Measurements from ENCODE around the gene EPAS1.

EPAS1 gene

DNA sequence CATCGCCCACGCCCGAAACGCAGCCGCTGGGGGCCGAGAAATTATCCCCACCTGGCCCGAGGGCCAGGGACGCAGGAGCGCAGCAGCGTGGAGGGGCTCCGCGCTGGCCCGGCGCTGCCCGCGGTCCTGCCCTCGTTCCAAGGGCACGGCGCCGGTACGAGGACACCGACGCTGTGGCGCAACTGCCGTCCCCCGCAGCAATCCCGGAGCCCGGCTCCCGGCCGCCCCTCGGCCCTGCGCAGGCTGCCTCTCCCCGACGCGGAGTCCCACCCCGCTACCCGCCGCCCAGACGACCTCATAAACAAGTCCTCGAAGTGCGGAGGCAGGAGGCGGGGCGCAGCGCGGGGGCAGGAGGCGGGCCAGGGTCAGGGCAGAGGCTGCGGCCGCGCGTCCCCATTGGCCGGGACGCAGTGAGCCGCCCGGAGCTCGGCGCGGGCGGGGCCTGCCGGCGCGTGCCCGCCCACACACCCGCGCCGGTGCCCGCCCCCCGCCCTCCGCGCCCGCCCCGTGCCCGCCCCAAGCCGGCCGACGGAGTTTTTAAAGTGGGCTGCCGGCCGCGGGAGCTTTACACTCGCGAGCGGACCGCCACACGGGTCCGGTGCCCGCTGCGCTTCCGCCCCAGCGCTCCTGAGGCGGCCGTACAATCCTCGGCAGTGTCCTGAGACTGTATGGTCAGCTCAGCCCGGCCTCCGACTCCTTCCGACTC lies at the start of gene EPAS1:
Gene EPAS1, plus strand, starts transcription at position 568 of the 706 bp plus-strand sequence. CDS start 505 bp downstream, outside the sequence.
- Mint-ChIP-seq H3K9me3 (peaks cover 2% of the 10 kb centered on the region), H3K27me3 (ENCODE audit: low read depth) (peaks cover 90% of the 10 kb centered on the region), H3K4me3 (peak within 1 kb of the TSS; percentile 83 to 89 (median 85)), H3K27ac (no peak within 1 kb of the TSS), H3K4me1 (peaks cover 27% of the 10 kb centered on the region), H3K36me3 (ENCODE audit: low read depth) (no peaks in the 10 kb centered on the region)
- TF ChIP-seq, protein P1, sequence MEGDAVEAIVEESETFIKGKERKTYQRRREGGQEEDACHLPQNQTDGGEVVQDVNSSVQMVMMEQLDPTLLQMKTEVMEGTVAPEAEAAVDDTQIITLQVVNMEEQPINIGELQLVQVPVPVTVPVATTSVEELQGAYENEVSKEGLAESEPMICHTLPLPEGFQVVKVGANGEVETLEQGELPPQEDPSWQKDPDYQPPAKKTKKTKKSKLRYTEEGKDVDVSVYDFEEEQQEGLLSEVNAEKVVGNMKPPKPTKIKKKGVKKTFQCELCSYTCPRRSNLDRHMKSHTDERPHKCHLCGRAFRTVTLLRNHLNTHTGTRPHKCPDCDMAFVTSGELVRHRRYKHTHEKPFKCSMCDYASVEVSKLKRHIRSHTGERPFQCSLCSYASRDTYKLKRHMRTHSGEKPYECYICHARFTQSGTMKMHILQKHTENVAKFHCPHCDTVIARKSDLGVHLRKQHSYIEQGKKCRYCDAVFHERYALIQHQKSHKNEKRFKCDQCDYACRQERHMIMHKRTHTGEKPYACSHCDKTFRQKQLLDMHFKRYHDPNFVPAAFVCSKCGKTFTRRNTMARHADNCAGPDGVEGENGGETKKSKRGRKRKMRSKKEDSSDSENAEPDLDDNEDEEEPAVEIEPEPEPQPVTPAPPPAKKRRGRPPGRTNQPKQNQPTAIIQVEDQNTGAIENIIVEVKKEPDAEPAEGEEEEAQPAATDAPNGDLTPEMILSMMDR (IDR thresholded peaks at IDR 0.05; ENCODE audit: unreplicated experiment in 3 of 3) = no peak

DNA sequence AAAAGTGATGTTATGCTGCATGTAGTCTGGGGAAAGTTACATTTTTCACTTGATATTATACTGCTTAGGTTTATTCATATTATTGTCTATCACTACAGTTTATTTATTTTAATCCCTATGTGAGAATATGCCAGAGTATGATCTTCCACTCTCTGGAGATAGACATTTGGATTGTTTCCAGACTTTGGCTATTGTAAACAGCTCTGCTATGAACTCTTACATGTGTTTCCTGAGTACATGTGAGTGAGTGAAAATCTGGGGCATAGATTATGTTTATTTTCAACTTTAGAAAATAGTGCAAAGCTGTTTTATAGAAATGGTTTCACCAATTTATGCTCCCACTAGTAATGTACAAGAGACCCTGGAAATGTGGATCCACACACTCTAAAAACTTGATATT lies 49.0 kb upstream of the EPAS1 start:
- H3K36me3 Mint-ChIP-seq (ENCODE audit: low read depth) = no peaks in the 10 kb centered on the region
- H3K9me3 Mint-ChIP-seq = peaks cover 10% of the 10 kb centered on the region
- no peak overlapping the region for H3K27ac Mint-ChIP-seq
- no peak overlapping the region for H3K4me3 Mint-ChIP-seq
- peaks cover 8% of the 10 kb centered on the region for H3K4me1 Mint-ChIP-seq
- H3K27me3 Mint-ChIP-seq (ENCODE audit: low read depth) = no peaks in the 10 kb centered on the region
- TF ChIP-seq, protein P1 (IDR thresholded peaks at IDR 0.05; ENCODE audit: unreplicated experiment in 3 of 3) = no peak

DNA sequence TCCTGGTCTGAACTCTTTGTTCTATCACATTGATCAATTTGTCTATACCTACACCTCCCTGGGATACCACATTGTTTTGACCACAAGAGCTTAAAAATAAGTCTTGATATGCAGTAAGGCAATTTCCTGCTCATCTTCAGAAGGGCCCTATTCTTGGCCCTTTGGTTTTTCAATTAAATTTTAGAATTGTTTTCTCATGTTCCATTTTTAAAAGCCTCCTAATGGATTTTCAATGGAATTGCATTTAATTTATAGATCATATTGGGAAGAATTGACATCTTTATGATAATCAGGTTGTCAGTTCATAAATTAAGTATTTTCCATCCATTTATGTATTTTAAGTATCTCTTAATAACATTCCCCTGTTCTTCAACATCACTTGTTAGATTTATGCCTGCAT lies 47.6 kb upstream of the EPAS1 start:
- no peaks in the 10 kb centered on the region for H3K27me3 Mint-ChIP-seq (ENCODE audit: low read depth)
- H3K27ac Mint-ChIP-seq = no peak overlapping the region
- TF ChIP-seq, protein P1 (IDR thresholded peaks at IDR 0.05; ENCODE audit: unreplicated experiment in 3 of 3) = no peak
- no peaks in the 10 kb centered on the region for H3K36me3 Mint-ChIP-seq (ENCODE audit: low read depth)
- H3K4me1 Mint-ChIP-seq = peaks cover 10% of the 10 kb centered on the region
- H3K9me3 Mint-ChIP-seq = peaks cover 10% of the 10 kb centered on the region
- no peak overlapping the region for H3K4me3 Mint-ChIP-seq

DNA sequence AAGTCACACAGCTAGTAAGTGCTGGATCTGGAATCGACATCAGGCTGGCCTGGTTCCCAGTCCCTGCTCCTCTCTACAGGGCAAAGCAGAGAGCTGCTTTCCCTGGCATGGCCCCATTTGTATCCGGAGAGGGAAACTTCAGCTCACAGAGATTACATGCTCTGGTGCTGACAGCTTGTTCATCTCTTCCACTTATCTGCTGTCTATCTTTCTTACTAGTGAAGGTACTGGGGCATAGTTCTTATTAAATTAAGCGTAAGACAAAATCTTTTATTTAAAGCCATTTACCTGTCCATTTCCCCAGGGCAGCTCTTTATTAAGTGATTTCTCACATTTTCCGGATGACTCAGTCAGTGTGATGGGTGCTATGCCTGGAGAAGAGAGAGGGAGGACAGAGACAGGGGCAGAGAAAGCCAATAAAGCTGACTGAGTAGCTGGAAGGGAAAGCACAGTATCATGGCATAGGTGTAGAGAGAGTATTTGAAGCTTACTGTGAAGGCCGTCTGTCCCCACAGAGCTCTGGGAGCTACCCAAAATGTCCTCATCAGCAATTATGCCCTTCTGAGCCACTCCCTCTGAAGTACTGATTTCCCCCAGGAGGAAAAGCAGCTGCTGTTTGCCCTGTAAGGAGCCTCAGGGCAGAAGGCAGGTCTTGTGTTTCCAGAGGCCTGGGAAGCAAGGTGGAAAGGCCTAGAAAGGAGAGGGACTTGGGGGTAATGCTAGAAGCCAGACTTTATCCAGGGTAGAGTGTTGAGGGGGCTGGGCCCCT lies 44.1 kb upstream of the EPAS1 start:
- TF ChIP-seq, protein P1 (IDR thresholded peaks at IDR 0.05; ENCODE audit: unreplicated experiment in 3 of 3) = no peak

DNA sequence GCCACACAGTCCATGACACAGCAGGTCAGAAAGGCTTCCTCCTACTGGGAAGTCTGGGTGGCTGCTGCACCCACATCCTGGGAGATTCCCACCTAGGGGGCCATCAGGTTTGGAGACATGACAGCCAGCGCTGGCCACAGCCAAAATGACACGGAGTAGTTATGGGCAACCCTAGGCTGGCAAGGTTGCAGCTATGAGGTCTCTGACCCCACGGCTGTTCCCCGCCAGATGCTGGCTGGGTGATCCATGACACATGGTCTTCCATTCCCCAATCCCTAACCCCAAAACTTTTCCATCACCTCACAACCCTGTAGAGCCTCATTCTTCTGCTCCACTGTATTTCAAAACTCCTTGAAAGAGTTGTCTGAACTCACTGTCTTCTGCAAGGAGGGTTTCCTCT lies 42.7 kb upstream of the EPAS1 start:
- H3K27ac Mint-ChIP-seq = no peak overlapping the region
- H3K4me3 Mint-ChIP-seq = no peak overlapping the region
- H3K4me1 Mint-ChIP-seq = peaks cover 14% of the 10 kb centered on the region

More for the DNA sequence above, 44.1 kb upstream of the EPAS1 start:
- H3K4me1 Mint-ChIP-seq = peaks cover 10% of the 10 kb centered on the region
- H3K27me3 Mint-ChIP-seq (ENCODE audit: low read depth) = no peaks in the 10 kb centered on the region
- peaks cover 6% of the 10 kb centered on the region for H3K9me3 Mint-ChIP-seq
- no peaks in the 10 kb centered on the region for H3K36me3 Mint-ChIP-seq (ENCODE audit: low read depth)
- H3K27ac Mint-ChIP-seq = peak overlapping the region; percentile 14 to 34 (median 25)
- H3K4me3 Mint-ChIP-seq = no peak overlapping the region

More for the DNA sequence above, 42.7 kb upstream of the EPAS1 start:
- TF ChIP-seq, protein P1 (IDR thresholded peaks at IDR 0.05; ENCODE audit: unreplicated experiment in 3 of 3) = no peak
- Mint-ChIP-seq H3K36me3 (ENCODE audit: low read depth) (no peaks in the 10 kb centered on the region), H3K27me3 (ENCODE audit: low read depth) (no peaks in the 10 kb centered on the region), H3K9me3 (peaks cover 2% of the 10 kb centered on the region)
